ENCODE measurements around the gene RNF17. TPM values are rescaled to one million over a fixed set of nuclear protein-coding genes. Genes with fewer than 3 reads are reported as not detected.

The RNF17 gene
- total RNA-seq, 1 experiment from 2014 or later, result not detected

DNA sequence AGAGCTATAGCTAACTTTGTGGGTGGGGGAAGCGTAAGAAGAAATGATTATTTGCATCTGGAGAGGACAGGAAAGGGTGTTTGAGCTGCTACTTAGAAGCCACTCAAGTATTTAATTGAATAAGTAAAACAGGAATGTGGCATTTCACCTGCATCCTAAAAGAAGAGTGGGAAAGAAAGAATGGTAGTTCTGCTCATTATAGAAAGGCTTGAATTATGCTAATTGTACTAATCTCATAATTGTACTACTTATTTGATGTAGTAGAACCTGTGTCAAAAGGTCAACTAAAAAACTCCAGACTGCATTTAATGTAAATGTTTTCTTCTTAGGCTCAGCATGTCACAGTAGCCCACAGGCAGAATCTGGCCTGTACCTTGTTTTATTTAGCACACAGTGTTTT, 113.6 kb downstream of the RNF17 start:
- Histone ChIP-seq H3K4me3 (replicated peaks in 1 of 2; ENCODE audit: low read depth in 1 of 2, low read length in 2 of 2) (no peak overlapping the region), H3K27me3 (ENCODE audit: insufficient read depth, low read length) (no peaks in the 10 kb centered on the region), H4K20me1 (ENCODE audit: insufficient read depth) (no peaks in the 10 kb centered on the region), H3K9ac (ENCODE audit: low read length) (no peak overlapping the region), H3K79me2 (ENCODE audit: insufficient read depth, low read length) (no peaks in the 10 kb centered on the region), H3K36me3 (ENCODE audit: control insufficient read depth in 1 of 2, insufficient read depth in 2 of 2, low read length in 2 of 2) (no peaks in the 10 kb centered on the region; a peak in 1 of 4 replicates), H3K9me3 (ENCODE audit: control insufficient read depth in 1 of 2, insufficient read depth in 1 of 2, low read depth in 1 of 2, low read length in 2 of 2) (no peaks in the 10 kb centered on the region), H3K4me2 (ENCODE audit: low read length) (no peak overlapping the region), H3K27ac (ENCODE audit: low read depth, low read length) (no peak overlapping the region), H2AFZ (ENCODE audit: low read depth, low read length, poor library complexity, severe bottlenecking) (no peak overlapping the region), H3K9me2 (ENCODE audit: insufficient read depth) (no peaks in the 10 kb centered on the region), H3K4me1 (ENCODE audit: control insufficient read depth in 1 of 2, insufficient read depth in 2 of 2, low read length in 2 of 2) (no peaks in the 10 kb centered on the region)
- POLR2A ChIA-PET, result no interaction called here
- BruUV-seq (replicated peaks), result no TSS peak
- TF ChIP-seq ZNF274 (IDR thresholded peaks at IDR 0.05; ENCODE audit: low read depth, low read length) (no peak), TCF7L2 (IDR thresholded peaks at IDR 0.05; ENCODE audit: borderline replicate concordance, extremely low read depth, insufficient read depth, insufficient read length) (no peak), SP1 (IDR thresholded peaks at IDR 0.05; ENCODE audit: low read depth) (no peak), EZH2 (IDR thresholded peaks at IDR 0.05) (no peak), FOSL1 (IDR thresholded peaks at IDR 0.05; ENCODE audit: low read depth) (no peak), YY1 (IDR thresholded peaks at IDR 0.05; ENCODE audit: extremely low read depth, insufficient replicate concordance, low read depth, low read length) (no peak)
- TF ChIP-seq, protein P1, sequence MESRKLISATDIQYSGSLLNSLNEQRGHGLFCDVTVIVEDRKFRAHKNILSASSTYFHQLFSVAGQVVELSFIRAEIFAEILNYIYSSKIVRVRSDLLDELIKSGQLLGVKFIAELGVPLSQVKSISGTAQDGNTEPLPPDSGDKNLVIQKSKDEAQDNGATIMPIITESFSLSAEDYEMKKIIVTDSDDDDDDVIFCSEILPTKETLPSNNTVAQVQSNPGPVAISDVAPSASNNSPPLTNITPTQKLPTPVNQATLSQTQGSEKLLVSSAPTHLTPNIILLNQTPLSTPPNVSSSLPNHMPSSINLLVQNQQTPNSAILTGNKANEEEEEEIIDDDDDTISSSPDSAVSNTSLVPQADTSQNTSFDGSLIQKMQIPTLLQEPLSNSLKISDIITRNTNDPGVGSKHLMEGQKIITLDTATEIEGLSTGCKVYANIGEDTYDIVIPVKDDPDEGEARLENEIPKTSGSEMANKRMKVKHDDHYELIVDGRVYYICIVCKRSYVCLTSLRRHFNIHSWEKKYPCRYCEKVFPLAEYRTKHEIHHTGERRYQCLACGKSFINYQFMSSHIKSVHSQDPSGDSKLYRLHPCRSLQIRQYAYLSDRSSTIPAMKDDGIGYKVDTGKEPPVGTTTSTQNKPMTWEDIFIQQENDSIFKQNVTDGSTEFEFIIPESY (IDR thresholded peaks at IDR 0.05; ENCODE audit: extremely low read depth, insufficient replicate concordance, low read length), result no peak
- TF ChIP-seq, protein P2, sequence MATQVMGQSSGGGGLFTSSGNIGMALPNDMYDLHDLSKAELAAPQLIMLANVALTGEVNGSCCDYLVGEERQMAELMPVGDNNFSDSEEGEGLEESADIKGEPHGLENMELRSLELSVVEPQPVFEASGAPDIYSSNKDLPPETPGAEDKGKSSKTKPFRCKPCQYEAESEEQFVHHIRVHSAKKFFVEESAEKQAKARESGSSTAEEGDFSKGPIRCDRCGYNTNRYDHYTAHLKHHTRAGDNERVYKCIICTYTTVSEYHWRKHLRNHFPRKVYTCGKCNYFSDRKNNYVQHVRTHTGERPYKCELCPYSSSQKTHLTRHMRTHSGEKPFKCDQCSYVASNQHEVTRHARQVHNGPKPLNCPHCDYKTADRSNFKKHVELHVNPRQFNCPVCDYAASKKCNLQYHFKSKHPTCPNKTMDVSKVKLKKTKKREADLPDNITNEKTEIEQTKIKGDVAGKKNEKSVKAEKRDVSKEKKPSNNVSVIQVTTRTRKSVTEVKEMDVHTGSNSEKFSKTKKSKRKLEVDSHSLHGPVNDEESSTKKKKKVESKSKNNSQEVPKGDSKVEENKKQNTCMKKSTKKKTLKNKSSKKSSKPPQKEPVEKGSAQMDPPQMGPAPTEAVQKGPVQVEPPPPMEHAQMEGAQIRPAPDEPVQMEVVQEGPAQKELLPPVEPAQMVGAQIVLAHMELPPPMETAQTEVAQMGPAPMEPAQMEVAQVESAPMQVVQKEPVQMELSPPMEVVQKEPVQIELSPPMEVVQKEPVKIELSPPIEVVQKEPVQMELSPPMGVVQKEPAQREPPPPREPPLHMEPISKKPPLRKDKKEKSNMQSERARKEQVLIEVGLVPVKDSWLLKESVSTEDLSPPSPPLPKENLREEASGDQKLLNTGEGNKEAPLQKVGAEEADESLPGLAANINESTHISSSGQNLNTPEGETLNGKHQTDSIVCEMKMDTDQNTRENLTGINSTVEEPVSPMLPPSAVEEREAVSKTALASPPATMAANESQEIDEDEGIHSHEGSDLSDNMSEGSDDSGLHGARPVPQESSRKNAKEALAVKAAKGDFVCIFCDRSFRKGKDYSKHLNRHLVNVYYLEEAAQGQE (IDR thresholded peaks at IDR 0.05; ENCODE audit: low read depth), result no peak
- intact Hi-C loops (cut with micrococcal nuclease), result no loop called here
- DNase-seq (ENCODE audit: low read depth, low spot score) (no peak), ATAC-seq (no peak)
- CTCF ChIA-PET, result no interaction called here
- RAD21 ChIA-PET (ENCODE audit: low non-redundant PET in 1 of 2, low total read pairs in 2 of 2, uncharacterized antibody in 2 of 2, unreplicated experiment in 2 of 2), result no interaction called here
